GM19397 (cell line): ENCODE results near the gene SPOP.
A peak's percentile ranks its signal among the peaks of the same experiment; 100 is the strongest.
"Not testable (repeated sequence)": the region's sequence is repeated elsewhere in the genome, so short reads cannot be mapped to it uniquely, and the experiment has no call there.

ENCODE experiments used
- ATAC-seq: cut with Tn5 transposase; IDR thresholded peaks from one replicate; pipeline ENCODE4 v1.9.1; 2021; ENCODE audit warnings: mild to moderate bottlenecking, moderate library complexity; ENCODE audit not compliant: unreplicated experiment

SPOP gene

GRCh38 chr17:49677933-49678847 is at the start of gene SPOP:
Gene SPOP, minus strand, starts transcription at chr17:49678097. Its CDS starts 55,287 bp downstream, at chr17:49622810.
- ATAC-seq = peak; percentile 86

DNA sequence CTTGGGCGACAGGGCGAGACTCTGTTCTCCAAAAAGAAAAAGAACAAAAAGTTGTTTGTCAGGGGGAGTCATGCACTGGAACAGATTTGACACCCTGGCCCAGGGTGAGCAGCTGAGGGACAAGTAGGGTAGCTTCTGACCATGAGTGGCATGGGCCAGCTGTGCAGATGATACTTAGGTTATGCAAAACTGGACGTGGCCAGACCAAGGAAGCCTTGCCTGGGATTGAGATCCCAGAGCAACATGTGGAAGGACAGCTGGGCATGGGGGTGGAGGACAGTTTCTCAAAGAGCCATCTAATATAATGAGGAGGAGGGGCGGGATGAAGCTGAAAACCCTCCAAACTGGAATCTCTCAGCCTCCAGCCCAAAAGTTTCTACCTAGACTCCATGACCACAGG is 49.5 kb upstream of the SPOP start:
- no peak for ATAC-seq

DNA sequence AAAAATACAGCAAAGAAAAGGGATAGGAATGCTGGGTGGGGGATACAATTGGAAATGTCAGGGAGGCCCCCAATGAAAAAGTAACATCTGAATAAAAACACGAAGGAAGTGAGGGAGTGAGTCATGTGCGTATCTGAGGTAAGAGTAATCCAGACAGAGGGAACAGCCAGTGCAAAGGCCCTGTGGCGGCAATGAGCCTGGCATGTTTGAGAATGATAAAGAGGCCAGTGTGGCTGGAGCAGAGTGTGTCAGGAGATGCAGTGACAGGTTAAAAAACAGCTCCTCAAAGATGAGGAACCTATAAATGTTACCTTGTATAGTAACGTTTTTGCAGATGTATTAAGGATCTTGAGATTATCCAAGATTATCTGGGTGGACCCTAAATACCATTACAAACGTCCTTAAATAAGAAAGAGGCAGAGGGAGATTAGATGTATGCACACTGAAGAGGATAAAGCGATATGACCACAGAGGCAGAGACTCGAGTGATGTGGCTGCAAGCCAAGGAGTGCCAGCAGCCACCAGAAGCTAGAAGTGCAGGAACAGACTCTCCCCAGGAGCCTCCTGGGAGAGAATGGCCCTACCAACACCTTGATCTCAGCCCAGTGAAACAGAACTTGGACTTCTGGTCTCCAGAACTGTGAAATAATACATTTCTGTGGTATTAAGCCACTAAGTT is 47.7 kb upstream of the SPOP start:
- no peak for ATAC-seq

DNA sequence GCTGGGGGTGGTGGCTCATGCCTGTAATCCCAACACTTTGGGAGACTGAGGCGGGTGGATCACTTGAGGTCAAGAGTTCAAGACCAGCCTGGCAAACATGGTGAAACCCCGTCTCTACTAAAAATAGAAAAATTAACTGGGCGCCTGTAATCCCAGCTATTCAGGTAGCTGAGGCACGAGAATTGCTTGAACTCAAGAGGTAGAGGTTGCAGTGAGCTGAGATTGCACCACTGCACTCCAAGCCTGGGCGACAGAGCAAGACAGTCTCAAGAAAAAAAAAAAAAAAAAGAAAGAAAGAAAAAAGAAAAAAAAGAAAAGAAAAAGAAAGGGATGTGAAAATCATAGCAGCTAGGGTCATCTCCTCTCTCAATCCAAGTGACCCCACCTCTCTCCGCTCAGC is 46.7 kb upstream of the SPOP start:
- not testable (repeated sequence) for ATAC-seq

- no peak for ATAC-seq
Measured at GRCh38 chr17:49723423-49723822, 45.5 kb upstream of the SPOP start.

DNA sequence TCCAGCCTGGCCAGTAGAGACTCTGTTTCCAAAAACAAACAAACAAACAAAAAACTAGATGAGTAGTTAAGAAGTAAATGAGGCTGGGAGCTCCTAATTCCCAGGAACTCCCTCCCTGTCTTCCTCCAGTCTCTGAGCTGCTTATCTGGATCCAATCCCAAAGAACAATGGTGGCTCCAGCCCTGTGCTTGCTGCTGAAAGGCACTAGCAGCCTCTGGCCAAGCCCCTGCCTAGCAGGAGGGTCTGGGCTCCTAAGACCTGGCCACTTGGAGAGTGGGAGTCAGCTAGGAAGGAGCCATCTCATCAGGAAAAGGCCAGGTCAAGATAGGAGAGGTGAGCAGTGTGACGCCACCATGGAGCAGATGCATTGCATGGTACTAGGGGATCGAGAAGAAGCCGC is 44.2 kb upstream of the SPOP start:
- no peak for ATAC-seq

DNA sequence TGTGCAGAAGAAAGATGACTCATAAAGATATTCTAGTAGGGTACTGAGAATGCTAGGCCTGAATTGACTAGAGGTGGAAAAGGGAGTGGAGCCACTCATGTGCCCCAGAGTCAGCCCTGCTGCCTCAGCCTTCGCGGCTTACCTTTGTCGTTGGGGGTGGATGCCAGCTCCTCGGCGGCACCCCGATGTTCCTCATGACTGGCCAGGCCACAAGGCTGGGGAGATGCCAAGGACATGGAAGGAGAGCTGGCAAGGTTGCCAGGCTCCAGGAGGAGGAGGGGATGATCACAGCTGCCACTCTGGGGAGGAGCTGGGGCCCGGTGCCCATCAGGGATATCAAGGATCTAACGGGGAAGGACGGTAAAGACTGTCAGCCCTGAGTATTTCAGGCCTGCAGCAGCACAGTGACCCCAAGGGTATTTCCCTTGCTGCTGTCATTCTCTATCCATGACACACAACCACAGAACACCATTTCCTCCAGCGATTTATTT is 39.5 kb upstream of the SPOP start:
- no peak for ATAC-seq

DNA sequence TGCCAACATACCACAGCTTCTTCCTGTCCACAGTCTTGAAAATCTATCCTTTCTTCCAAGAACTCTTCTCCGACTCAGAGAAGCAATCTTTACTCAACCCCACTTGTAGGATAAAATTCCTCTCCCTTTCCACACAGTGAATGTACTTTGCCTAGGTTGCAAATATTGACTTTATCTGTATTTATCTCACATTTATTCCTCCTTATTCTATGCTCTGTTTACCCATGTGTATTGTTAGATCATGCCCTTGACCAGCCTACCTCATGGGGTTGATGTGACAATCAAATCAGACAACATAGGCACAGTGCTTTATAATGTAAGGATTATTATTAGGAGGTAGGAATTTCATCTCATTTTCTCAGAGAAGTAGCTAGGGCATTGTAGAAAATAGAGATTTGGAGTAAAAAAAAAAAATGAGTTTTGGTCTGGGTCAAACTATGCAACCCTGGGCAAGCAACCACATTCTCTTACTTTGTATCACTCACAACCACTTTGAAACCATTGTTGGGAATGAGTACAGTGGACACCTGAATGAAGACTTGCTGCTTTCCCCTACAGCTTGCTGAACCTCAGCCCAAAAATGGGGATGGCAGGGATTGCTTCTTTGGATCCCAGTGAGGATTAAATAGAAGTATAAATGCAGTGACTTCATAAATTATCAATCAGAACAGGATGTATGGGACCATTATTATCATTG is 38.9 kb upstream of the SPOP start:
- no peak for ATAC-seq

DNA sequence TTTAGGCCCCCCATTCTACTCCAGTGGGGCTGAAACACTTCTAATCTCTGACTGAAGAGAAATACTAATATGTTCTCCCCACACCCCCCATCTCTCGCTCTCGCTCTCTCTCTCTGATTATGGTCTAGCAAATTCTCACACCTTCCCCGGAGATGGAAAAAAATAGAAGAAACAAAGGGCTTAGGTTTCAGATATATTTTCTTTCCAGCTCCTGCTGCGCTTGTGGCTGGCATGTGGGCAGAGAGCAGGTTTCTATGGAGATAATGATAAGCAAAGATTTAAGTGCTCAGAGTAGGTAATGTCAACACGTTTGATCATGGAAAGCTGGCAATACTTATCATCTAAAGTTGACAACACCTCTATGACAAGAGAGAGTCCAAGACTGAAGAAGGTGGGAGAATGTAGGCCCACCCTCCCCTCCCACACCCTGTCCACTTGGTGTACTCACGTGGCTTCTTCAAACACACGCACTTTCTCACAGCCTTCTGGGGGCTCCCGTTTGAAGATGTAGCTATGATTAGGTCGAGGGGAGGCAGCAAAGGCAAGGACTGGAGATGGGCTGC is 37.9 kb upstream of the SPOP start:
- ATAC-seq = no peak

DNA sequence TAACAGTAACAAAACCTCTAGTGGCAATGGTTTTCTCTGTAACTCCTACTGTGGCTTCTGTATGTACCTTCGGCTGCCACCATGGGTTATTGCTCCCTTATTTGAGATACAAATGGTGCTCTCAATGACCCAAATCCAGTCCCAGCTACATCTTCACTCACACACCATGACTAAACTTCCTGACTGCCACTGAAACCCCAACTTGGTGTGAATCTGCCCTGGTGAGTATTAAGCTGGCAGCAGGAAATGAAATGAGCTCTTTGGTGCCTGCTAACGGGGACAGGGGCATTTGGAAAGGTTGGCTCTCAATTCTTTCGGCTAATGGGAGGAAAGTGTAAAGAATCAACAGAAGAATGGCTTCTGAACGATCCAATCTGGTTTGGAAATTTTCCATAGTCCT is 37.3 kb upstream of the SPOP start:
- ATAC-seq = no peak

- ATAC-seq = no peak
Measured at GRCh38 chr17:49708515-49709183, 30.8 kb upstream of the SPOP start.

DNA sequence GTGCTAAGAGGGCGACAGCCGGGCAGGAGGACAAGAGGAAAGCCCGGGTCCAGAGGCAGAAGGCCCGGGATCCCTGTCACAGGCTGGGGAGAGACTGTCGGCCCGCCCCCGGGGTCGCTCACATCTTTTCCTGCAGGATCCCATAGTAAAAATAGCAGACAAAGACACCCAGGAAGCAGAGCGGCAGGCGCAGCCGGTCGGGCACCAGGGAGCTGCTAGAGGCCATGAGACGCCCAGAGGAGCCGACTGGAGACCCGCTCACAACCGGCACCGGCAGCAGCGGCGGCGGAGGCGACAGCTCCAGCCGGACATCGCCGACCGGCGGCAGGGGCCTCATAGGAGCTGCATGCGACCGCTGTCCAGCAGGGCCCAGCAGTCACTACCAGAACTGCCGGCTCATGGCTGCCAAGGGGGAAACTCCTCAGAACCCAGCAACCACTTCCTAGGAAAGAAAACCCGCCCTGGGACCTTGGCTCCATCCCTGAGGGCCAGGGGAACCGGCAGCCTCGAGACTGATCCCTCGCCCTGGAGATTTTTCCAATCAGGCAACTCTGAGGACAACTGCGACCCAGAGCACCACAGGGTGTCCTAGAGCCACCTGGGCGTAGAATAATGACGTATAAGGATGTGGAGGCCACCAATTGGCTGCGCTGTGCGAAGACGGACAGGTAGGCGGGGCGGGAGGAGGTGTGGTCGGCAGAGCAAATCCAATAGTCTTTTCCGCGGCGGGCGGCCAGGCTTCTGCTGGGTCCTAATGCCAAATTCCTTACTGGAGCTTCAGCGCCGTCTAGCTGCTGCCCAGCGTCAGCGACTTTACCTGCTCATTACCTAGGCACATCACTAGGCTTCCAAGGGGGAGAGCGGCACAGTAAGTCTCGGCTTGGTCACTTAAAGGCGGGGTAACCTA is 30.0 kb upstream of the SPOP start, which contains the start of gene SLC35B1:
SLC35B1 (minus strand) TSS at position 357 of the 907 bp plus-strand sequence; CDS start at position 226, 131 bp downstream.
- peak; percentile 94 for ATAC-seq

DNA sequence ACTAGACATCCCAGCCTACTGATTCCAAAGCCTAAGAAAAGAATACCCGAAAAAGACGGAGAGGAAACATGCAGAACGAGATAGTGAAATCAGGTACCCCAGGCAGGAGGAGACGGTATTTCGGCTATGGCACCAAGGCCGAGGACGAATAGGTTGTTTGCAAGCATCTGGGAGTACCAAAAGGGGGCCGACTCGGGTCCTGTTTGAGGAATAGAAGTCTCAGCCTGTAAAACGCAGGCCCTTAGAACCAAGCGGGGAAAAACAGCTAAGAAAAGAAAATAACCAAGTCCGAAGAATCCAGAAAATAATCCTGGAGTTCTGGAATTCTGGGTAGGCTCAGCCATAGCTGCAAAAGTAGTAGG is 29.3 kb upstream of the SPOP start:
- no peak for ATAC-seq

DNA sequence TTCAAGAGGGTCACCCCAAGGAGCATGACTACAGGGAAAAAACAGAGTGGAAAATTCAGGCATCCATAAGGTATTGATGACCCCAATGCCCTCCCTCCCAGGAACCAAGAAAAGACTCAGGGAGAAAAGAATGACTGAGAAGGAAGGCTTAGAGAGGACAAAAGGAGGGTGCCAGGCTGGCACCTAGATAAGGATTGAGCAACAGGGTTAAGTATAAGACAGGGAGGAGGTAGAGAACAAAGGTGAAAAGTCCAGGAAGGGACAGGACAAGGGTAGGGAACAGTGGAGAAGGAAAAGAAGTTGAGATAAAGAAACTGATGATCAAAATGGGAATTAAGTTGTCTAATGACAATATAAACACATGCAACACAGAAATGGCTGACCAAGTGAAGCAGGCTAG is 27.4 kb upstream of the SPOP start:
- no peak for ATAC-seq

DNA sequence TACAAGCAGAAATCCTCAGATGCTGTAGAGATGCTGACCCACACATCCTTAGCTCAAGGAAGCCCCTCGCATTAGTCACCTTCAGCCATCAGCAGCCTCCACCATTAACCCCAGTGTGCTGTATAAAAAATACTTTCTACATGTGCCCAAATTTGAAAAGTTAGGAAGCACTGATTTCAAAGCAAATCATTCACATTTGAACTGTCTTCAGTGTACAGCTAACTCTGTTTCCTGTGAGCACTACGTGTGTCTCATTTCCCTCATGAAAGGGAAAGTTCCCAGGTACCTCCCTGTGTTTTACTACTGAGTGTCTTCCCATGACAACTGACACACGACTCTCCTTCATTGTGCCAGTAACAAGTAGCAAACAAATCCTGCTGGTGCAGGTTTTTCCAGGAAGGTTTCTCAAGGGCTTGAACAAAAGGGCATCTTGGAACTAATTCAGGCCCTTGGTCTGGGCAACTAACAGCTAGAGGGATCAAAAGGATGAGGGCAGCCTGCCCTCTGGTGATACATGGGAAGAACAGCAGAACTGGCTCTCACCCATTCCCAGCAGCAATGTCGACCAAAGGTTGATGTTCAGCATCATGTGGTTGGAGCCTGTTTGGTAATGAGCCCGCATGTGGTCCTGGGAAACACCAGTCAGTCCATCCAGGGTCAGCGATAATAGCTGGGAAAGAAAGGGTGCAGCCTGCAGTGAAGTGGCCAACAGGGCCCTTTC is 25.8 kb upstream of the SPOP start:
- no peak for ATAC-seq

DNA sequence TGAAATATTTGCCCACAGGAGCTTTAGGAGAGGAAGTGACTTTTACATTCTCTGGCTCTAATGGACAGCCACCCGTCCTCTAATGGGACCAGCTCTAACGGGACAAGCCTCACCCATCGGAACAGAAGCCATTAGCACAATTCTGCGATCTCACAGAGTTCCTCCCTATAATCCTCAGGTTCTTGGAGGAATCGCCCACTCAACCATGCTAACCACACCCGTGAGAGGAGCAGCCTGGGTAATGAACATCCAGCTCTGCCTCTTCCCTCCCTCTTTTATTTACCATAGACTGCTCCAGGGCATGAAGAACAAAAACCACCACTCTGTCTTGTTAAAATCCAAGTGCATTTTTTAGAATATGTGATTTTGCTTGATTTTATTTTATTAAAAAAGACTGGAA is 23.1 kb upstream of the SPOP start:
- no peak for ATAC-seq

DNA sequence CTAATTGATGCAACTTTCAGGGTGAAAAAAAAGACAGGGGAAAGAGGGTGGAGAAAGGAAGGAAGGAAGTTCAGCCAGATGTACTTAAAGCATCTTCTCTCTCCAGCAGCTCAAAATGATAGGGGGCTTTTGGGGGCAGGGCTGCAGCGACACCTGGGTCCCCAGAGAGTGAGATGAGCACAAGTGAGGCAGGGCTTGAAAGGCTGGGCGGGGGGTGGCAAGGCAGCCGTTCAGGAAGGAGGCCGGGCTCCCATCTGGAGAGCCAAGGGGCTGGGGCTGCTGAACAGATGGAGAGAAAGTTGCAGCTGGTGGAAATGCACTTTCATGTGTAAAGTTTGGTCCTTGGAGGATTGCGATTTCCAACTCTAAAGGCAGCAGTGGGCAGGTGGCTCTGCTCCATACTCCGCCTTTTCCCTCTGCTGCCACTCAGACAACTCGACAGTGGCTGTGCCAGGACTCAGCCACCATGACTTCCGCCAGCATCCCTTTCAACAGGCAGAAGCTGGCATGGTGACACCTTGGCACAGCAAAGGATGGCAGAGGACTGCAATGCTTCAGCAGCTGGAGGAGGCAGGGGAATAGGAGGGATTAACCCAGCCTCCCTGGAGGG is 22.2 kb upstream of the SPOP start:
- no peak for ATAC-seq

DNA sequence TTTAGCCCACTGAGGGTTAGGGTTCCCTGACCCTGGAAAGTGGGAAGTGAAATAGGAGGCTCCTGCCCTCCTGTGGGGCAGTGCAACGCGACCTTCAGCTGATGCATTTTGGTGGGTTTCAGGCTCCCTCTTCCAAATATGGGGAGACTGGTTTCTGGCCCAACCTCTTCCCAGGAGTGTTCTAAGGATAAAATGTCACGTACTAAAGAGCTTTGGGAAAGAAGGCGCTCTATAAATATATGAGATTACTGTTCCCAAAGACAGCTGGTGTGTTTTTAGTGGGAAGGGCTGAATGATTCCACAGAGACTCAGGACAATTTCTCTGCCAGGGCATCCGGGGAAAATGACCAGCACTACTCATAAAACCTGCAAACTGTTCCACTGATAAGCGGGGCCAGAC is 20.1 kb upstream of the SPOP start:
- ATAC-seq = no peak
